ENCODE data around the gene ADNP2. TPM values are rescaled to one million over a fixed set of nuclear protein-coding genes. Genes with fewer than 3 reads are reported as not detected.

ADNP2 gene
- total RNA-seq, 4 donors from 2014 or later = 6.2 to 24.0 (median 14.7) TPM

- TF ChIP-seq POLR2A (IDR thresholded peaks at IDR 0.05) (no peak), CTCF (IDR thresholded peaks at IDR 0.05) (no peak)
- Histone ChIP-seq H3K36me3 (no peaks in the 10 kb centered on the region), H3K27me3 (no peaks in the 10 kb centered on the region), H3K9me3 (no peaks in the 10 kb centered on the region), H3K27ac (no peak overlapping the region), H3K4me1 (peaks cover 0 to 4% of the 10 kb centered on the region in 2 donors), H3K4me3 (no peak overlapping the region)
- intact Hi-C loops (cut with DNase I; ENCODE audit: low total_unique reads) = no loop called here
- no peak for DNase-seq
These were observed 6.0 kb downstream of the ADNP2 start for GRCh38 chr18:80115035-80115434.

DNA sequence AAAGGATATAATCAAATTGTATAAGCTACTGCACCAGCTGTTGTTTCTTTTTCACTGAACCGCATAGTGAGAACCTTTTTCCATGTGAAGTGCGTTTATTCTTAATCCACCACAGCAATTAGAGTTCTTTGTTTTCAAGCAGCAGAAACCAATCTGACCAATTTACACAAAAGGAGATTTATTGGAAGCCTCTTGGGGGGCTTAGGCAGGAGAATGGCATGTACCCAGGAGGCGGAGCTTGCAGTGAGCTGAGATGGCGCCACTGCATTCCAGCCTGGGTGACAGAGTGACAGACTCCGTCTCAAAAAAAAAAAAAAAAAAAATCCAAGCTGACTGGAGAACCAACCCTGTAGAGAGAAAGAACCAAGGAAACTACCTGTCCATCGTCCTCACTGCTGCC is 10.0 kb downstream of the ADNP2 start:
- Histone ChIP-seq H3K36me3 (no peaks in the 10 kb centered on the region), H3K9me3 (no peaks in the 10 kb centered on the region), H3K4me3 (no peak overlapping the region), H3K27ac (no peak overlapping the region), H3K27me3 (no peaks in the 10 kb centered on the region), H3K4me1 (no peaks in the 10 kb centered on the region)
- TF ChIP-seq POLR2A (IDR thresholded peaks at IDR 0.05) = no peak
- no peak for TF ChIP-seq CTCF (IDR thresholded peaks at IDR 0.05)
- DNase-seq = no peak
- intact Hi-C loops (cut with DNase I; ENCODE audit: low total_unique reads) = no loop called here

DNA sequence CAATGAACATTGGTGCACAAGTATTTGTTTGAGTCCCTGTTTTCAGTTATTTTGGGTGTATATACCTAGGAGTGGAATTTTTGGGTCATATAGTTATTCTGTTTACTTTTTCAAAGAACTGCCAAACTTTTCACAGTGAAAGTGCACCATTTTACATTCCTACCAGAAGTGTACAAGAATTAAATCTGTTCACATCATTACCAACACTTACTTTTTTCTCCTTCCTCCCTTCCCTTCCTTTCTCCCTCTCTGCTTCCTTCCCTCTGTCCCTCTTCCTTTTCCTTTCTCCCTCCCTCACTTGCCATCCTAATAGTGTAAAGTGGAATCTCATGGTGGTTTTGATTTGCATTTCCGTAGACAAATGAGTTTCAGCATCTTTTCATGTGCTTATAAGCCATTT is 11.9 kb downstream of the ADNP2 start:
- no peaks in the 10 kb centered on the region for H3K27me3 ChIP-seq
- H3K36me3 ChIP-seq = no peaks in the 10 kb centered on the region
- no peaks in the 10 kb centered on the region for H3K9me3 ChIP-seq
- no peak overlapping the region for H3K27ac ChIP-seq
- TF ChIP-seq CTCF (IDR thresholded peaks at IDR 0.05) (no peak), POLR2A (IDR thresholded peaks at IDR 0.05) (no peak)
- H3K4me1 ChIP-seq = no peaks in the 10 kb centered on the region
- no peak overlapping the region for H3K4me3 ChIP-seq
- DNase-seq = no peak
- intact Hi-C loops (cut with DNase I; ENCODE audit: low total_unique reads) = no loop called here

- no peaks in the 10 kb centered on the region for H3K9me3 ChIP-seq
- TF ChIP-seq CTCF (IDR thresholded peaks at IDR 0.05) (no peak), POLR2A (IDR thresholded peaks at IDR 0.05) (no peak)
- no peaks in the 10 kb centered on the region for H3K36me3 ChIP-seq
- H3K4me1 ChIP-seq = no peaks in the 10 kb centered on the region
- intact Hi-C loops (cut with DNase I; ENCODE audit: low total_unique reads) = no loop called here
- H3K27me3 ChIP-seq = no peaks in the 10 kb centered on the region
- no peak overlapping the region for H3K4me3 ChIP-seq
- H3K27ac ChIP-seq = no peak overlapping the region
- DNase-seq = no peak
These were observed 15.1 kb downstream of the ADNP2 start for GRCh38 chr18:80124131-80124530.

GRCh38 chr18:80126797-80127196 is 17.7 kb downstream of the ADNP2 start:
- no peak for DNase-seq
- Histone ChIP-seq H3K4me1 (no peaks in the 10 kb centered on the region), H3K27ac (no peak overlapping the region), H3K9me3 (no peaks in the 10 kb centered on the region), H3K36me3 (no peaks in the 10 kb centered on the region), H3K4me3 (no peak overlapping the region), H3K27me3 (no peaks in the 10 kb centered on the region)
- TF ChIP-seq CTCF (IDR thresholded peaks at IDR 0.05) = no peak
- TF ChIP-seq POLR2A (IDR thresholded peaks at IDR 0.05) = no peak
- intact Hi-C loops (cut with DNase I; ENCODE audit: low total_unique reads) = no loop called here
